Thyroid gland (tissue), 4 donors: ENCODE results near the gene DDX28. TPM values are rescaled to one million over a fixed set of nuclear protein-coding genes. Genes with fewer than 3 reads are reported as not detected.

Source experiments
- DNase-seq, 2 donors: peaks; one replicate each; pipeline ENCODE4 v3.0.0-alpha.2; 2019
- H3K27ac ChIP-seq, 3 donors: fragments of 200-600 bp; sonication (generic); 1 replicate in 2 of 3; 2 replicates in 1 of 3; pipeline ENCODE4 v1.5.1; 2016 to 2019; ENCODE audit warnings: mild to moderate bottlenecking in 1 of 3, moderate library complexity in 1 of 3
- H3K27me3 ChIP-seq: fragments of 200-600 bp; sonication (generic); one replicate; pipeline ENCODE4 v1.5.1; 2019
- H3K36me3 ChIP-seq, 2 donors: fragments of 200-600 bp; sonication (generic); one replicate each; pipeline ENCODE4 v1.5.1; 2016 to 2019
- H3K4me1 ChIP-seq, 2 donors: fragments of 200-600 bp; sonication (generic); one replicate each; pipeline ENCODE4 v1.5.1; 2017 to 2019
- H3K4me3 ChIP-seq, 3 donors: fragments of 200-600 bp; sonication (generic); replicated peaks in 1 of 3; 1 replicate in 2 of 3; 2 replicates in 1 of 3; pipeline ENCODE4 v1.5.1; 2016; ENCODE audit warnings: mild to moderate bottlenecking in 1 of 3
- H3K9me3 ChIP-seq: fragments of 200-600 bp; sonication (generic); one replicate; pipeline ENCODE4 v1.5.1; 2017
- POLR2A ChIP-seq, 2 donors: fragments of 450-650 bp; IDR thresholded peaks; one replicate each; pipeline ENCODE4 v1.6.1; 2017; ENCODE audit warnings: antibody characterized with exemption in 2 of 2, mild to moderate bottlenecking in 2 of 2, moderate library complexity in 1 of 2
- WGBS, 2 donors: methylation state at CpG; one replicate each; pipeline ENCODE4 v1.1.5; 2017; 5-methylcytosine and 5-hydroxymethylcytosine counted together
- intact Hi-C: fragments of 100-400 bp; cut with DNase I; formaldehyde crosslinking; loops from one replicate; pipeline ENCODE4 v1.15.1; 2023
- total RNA-seq, 4 donors: library from RNA; depleted of rRNA; stranded (reverse); fragments of >200 nt; gene quantifications; one replicate each; pipeline ENCODE4 v1.2.3, GENCODE V29; 2016
- TF ChIP-seq, protein P1 (sequence below), 6 experiments: fragments of 200-600 bp in 3 of 6; fragments of 450-650 bp in 3 of 6; sonication (generic) in 3 of 6; IDR thresholded peaks; one replicate each; pipeline ENCODE4 v1.5.1; 2016 to 2019; ENCODE audit warnings: antibody characterized with exemption in 6 of 6, mild to moderate bottlenecking in 2 of 6, inconsistent platforms in 1 of 6, moderate library complexity in 1 of 6

DDX28 gene
- total RNA-seq, 4 donors from 2014 or later: 4.2 to 10.0 (median 6.6) TPM

DNA sequence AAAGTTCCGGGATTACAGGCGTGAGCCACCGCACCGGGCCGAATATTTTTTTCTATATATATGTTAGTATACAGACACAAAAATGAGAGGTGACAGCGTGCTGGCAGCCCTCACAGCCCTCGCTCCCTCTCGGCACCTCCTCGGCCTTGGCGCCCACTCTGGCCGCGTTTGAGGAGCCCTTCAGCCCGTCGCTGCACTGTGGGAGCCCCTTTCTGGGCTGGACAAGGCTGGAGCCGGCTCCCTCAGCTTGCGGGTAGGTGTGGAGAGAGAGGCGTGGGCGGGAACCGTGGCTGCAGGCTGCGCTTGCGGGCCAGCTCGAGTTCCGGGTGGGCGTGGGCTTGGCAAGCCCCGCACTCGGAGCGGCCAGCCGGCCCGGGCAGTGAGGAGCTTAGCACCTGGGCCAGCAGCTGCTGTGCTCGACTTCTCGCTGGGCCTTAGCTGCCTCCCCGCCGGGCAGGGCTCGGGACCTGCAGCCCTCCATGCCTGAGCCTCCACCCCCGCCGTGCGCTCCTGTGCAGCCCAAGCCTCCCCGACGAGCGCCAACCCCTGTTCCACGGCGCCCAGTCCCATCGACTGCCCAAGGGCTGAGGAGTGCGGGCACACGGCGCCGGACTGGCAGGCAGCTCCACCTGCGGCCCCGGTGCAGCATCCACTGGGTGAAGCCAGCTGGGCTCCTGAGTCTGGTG is 40.9 kb downstream of the DDX28 start:
- intact Hi-C loops: no loop called here
- Histone ChIP-seq H3K27ac (no peak overlapping the region), H3K4me1 (peaks cover 0 to 6% of the 10 kb centered on the region in 2 donors), H3K4me3 (no peak overlapping the region), H3K27me3 (no peaks in the 10 kb centered on the region), H3K36me3 (no peaks in the 10 kb centered on the region), H3K9me3 (no peaks in the 10 kb centered on the region)
- no peak for DNase-seq
- WGBS, 2 donors: 95% methylated on average over 32 to 35 of the region's 49 CpGs
- TF ChIP-seq, protein P1, sequence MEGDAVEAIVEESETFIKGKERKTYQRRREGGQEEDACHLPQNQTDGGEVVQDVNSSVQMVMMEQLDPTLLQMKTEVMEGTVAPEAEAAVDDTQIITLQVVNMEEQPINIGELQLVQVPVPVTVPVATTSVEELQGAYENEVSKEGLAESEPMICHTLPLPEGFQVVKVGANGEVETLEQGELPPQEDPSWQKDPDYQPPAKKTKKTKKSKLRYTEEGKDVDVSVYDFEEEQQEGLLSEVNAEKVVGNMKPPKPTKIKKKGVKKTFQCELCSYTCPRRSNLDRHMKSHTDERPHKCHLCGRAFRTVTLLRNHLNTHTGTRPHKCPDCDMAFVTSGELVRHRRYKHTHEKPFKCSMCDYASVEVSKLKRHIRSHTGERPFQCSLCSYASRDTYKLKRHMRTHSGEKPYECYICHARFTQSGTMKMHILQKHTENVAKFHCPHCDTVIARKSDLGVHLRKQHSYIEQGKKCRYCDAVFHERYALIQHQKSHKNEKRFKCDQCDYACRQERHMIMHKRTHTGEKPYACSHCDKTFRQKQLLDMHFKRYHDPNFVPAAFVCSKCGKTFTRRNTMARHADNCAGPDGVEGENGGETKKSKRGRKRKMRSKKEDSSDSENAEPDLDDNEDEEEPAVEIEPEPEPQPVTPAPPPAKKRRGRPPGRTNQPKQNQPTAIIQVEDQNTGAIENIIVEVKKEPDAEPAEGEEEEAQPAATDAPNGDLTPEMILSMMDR (IDR thresholded peaks at IDR 0.05): no peak
- TF ChIP-seq POLR2A (IDR thresholded peaks at IDR 0.05): no peak

DNA sequence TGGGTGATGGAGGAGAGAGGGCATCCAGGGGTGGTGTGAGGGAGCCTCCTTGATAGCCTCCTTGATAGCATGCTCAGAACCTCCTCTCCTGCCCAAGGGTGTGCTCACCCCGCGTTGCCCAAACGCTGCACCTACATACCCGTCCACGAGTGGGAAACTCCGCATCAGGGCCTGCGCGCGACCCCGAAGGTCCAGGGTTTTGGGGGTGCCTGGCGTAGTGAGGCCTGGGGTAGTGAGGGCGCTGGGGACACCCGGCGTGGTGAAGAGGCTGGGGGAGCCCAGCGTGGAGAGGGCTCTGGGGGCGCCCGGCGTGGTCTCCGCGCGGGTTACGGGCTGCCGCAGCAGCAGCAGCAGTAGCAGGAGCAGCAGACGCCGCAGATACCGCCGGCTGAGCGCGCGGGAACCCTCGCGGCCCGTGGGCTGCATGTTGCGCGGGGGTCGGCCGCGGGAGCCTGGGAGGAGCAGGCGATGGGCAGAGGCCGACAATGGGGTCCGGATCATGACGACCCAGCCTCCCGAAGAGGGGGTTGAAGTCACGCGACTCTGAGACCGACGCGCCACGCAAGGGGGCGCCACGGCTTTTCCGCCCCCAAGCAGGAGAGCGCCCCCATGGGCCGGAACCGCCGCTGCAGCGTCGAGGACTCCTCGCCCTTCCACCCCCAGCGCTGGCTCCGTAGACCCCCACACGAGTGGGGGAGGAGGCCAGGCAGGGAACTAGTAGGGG is 42.9 kb downstream of the DDX28 start, which contains the start of gene DPEP3:
TSS of gene DPEP3 (minus strand) at position 545 of the 724 bp plus-strand sequence. CDS start at position 426, 119 bp downstream.
- DNase-seq: no peak
- H3K36me3 ChIP-seq: no peaks in the 10 kb centered on the region
- no peaks in the 10 kb centered on the region for H3K9me3 ChIP-seq
- WGBS, 2 donors: 54 to 62% methylated on average over 41 to 57 of the region's 62 CpGs
- H3K4me1 ChIP-seq: peaks cover 0 to 6% of the 10 kb centered on the region in 2 donors
- TF ChIP-seq, protein P1 (IDR thresholded peaks at IDR 0.05): peak in 1 of 6 experiments; percentile 17
- TF ChIP-seq POLR2A (IDR thresholded peaks at IDR 0.05): no peak
- no peak within 1 kb of the TSS for H3K27ac ChIP-seq
- no peaks in the 10 kb centered on the region for H3K27me3 ChIP-seq
- no peak within 1 kb of the TSS for H3K4me3 ChIP-seq
- intact Hi-C loops: no loop called here

DNA sequence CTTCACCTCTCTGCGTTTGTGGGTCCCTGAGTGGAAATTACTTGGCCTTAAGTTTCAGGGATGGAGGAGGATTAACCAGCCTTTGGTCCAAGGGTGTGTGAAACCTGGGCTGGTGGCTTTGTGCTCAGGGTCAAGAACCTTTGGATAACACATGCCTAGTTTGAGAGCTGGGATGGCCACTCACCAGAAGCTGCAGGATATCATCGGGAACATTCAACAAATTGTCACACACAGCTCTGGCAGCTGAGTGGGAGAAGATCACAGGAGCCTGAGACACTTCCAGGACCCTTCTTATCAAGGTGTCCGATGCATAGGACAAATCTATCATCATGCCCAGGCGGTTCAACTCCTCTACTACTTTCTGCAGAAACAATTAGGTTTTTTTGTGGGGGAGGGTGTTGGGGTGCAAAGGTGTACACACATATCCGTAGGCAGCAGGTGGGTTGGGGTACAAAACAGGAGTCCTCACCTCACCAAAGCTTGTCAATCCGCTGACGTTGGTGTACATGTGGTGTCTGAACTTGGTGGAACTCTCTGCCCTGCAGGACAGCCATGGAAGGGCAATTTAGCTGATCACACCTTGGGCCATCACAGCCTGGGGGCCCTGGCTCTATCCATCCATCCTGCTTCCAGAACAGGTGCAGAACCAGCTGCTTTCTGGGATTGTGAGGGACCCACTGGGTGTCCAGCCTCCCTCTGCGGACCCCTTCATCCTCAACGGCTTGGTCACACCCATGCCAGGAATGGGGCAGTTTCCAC is 45.4 kb downstream of the DDX28 start:
- TF ChIP-seq POLR2A (IDR thresholded peaks at IDR 0.05): no peak
- TF ChIP-seq, protein P1 (IDR thresholded peaks at IDR 0.05): no peak
- WGBS, 2 donors: 88 to 92% methylated on average over 9 of the region's 9 CpGs
- intact Hi-C loops: no loop called here
- Histone ChIP-seq H3K27ac (no peak overlapping the region), H3K4me3 (no peak overlapping the region), H3K4me1 (no peaks in the 10 kb centered on the region), H3K36me3 (no peaks in the 10 kb centered on the region), H3K27me3 (no peaks in the 10 kb centered on the region), H3K9me3 (no peaks in the 10 kb centered on the region)
- no peak for DNase-seq

DNA sequence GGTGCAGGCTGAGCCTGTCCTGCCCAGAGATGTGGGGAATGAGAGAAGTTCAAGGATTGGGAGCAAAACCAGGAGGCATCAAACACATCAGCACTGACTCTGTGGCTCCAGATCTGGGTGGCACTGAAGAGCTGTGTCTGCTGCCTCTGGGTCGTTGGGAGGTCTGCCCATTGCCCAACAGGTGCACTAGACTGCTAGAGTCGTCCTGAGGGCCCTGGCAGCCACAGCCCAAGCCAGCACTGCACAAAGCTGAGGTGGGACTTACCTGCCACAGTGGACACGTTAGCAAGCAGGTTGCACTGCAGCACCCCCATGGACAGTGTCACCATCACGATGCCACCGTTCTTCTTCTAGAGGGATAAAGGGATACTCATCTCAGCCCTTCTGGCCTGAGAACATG is 46.0 kb downstream of the DDX28 start:
- H3K4me1 ChIP-seq: no peaks in the 10 kb centered on the region
- 63% methylated on average over 5 of the region's 5 CpGs; no CpG with 5 or more reads in 1 of the 2 donors for WGBS, 2 donors
- no peak overlapping the region for H3K27ac ChIP-seq
- H3K36me3 ChIP-seq: no peaks in the 10 kb centered on the region
- H3K9me3 ChIP-seq: no peaks in the 10 kb centered on the region
- intact Hi-C loops: no loop called here
- no peaks in the 10 kb centered on the region for H3K27me3 ChIP-seq
- TF ChIP-seq, protein P1 (IDR thresholded peaks at IDR 0.05): no peak
- TF ChIP-seq POLR2A (IDR thresholded peaks at IDR 0.05): no peak
- DNase-seq: no peak
- no peak overlapping the region for H3K4me3 ChIP-seq
